GM23338 (cell line): Measurements from ENCODE around the gene WRAP53. TPM values are rescaled to one million over a fixed set of nuclear protein-coding genes. Genes with fewer than 3 reads are reported as not detected.

Experiments used
- ATAC-seq: fragments of 200-7000 bp; cut with Tn5 transposase; 3 replicates; pipeline ENCODE4 v1.9.1; 2020
- DNase-seq: peaks from one replicate; pipeline ENCODE4 v3.0.0-alpha.2; 2015; ENCODE audit warnings: low spot score
- H2AFZ ChIP-seq: fragments of 200-600 bp; sonication (generic); 2 replicates; pipeline ENCODE4 v1.8.0; 2016; ENCODE audit warnings: antibody characterized with exemption, mild to moderate bottlenecking, moderate library complexity
- H3F3A ChIP-seq: fragments of 200-600 bp; sonication (generic); replicated peaks from 2 replicates; pipeline ENCODE4 v1.8.0; 2017; ENCODE audit warnings: antibody characterized with exemption, mixed run types, low read depth
- H3K27ac ChIP-seq: fragments of 200-600 bp; sonication (generic); 2 replicates; pipeline ENCODE4 v1.6.1; 2016; ENCODE audit warnings: low read depth
- H3K27me3 ChIP-seq: fragments of 200-600 bp; sonication (generic); 2 replicates; pipeline ENCODE4 v1.8.0; 2016; ENCODE audit warnings: mild to moderate bottlenecking, mixed run types, moderate library complexity; ENCODE audit not compliant: insufficient read depth
- H3K36me3 ChIP-seq: fragments of 200-600 bp; sonication (generic); 2 replicates; pipeline ENCODE4 v1.8.0; 2016; ENCODE audit warnings: mild to moderate bottlenecking; ENCODE audit not compliant: insufficient read depth
- H3K4me1 ChIP-seq: fragments of 200-600 bp; sonication (generic); 2 replicates; pipeline ENCODE4 v1.8.0; 2016; ENCODE audit warnings: mild to moderate bottlenecking, moderate library complexity; ENCODE audit not compliant: insufficient read depth
- H3K4me2 ChIP-seq: fragments of 200-600 bp; sonication (generic); 2 replicates; pipeline ENCODE4 v1.7.1; 2017; ENCODE audit warnings: mixed run types
- H3K4me3 ChIP-seq: fragments of 200-600 bp; sonication (generic); 2 replicates; pipeline ENCODE4 v1.6.1; 2016; ENCODE audit warnings: mixed run types
- H3K79me2 ChIP-seq: fragments of 200-600 bp; sonication (generic); replicated peaks from 2 replicates; pipeline ENCODE4 v1.8.0; 2017; ENCODE audit warnings: mild to moderate bottlenecking; ENCODE audit not compliant: insufficient read depth
- H3K9me2 ChIP-seq: fragments of 200-600 bp; sonication (generic); 2 replicates; pipeline ENCODE4 v1.8.0; 2017; ENCODE audit not compliant: insufficient read depth
- H4K20me1 ChIP-seq: fragments of 200-600 bp; sonication (generic); replicated peaks from 2 replicates; pipeline ENCODE4 v1.8.0; 2017; ENCODE audit warnings: mild to moderate bottlenecking; ENCODE audit not compliant: insufficient read depth
- H3K27ac Mint-ChIP-seq: 2 replicates; pipeline ENCODE4 v1.8.0; 2020; ENCODE audit warnings: inconsistent platforms, mild to moderate bottlenecking, moderate library complexity, mixed read lengths
- H3K27me3 Mint-ChIP-seq: 3 replicates; pipeline ENCODE4 v1.8.0; 2022; ENCODE audit warnings: low read depth, mild to moderate bottlenecking, moderate library complexity, mixed read lengths, inconsistent platforms; ENCODE audit not compliant: insufficient read depth, poor library complexity
- H3K36me3 Mint-ChIP-seq: 3 replicates; pipeline ENCODE4 v1.8.0; 2021; ENCODE audit warnings: low read depth, mild to moderate bottlenecking, inconsistent platforms, moderate library complexity, mixed read lengths
- H3K4me1 Mint-ChIP-seq: 3 replicates; pipeline ENCODE4 v1.8.0; 2020; ENCODE audit warnings: mild to moderate bottlenecking, inconsistent platforms, mixed read lengths
- H3K4me3 Mint-ChIP-seq: 3 replicates; pipeline ENCODE4 v1.8.0; 2021; ENCODE audit warnings: moderate library complexity, mild to moderate bottlenecking, inconsistent platforms, mixed read lengths
- H3K9me3 Mint-ChIP-seq: 3 replicates; pipeline ENCODE4 v1.8.0; 2020; ENCODE audit warnings: moderate library complexity, mild to moderate bottlenecking, inconsistent platforms, mixed read lengths
- CREB1 ChIP-seq: fragments of 250-450 bp; sonication (Bioruptor Pico); IDR thresholded peaks from 2 replicates; pipeline ENCODE4 v1.5.0; 2020; ENCODE audit warnings: low read depth, mild to moderate bottlenecking, moderate library complexity
- ETS1 ChIP-seq: IDR thresholded peaks from 2 replicates; pipeline ENCODE4 v1.6.1; 2016; ENCODE audit warnings: antibody characterized with exemption
- JUNB ChIP-seq: IDR thresholded peaks from one replicate; pipeline ENCODE4 v1.6.1; 2016; ENCODE audit warnings: antibody characterized with exemption; ENCODE audit not compliant: unreplicated experiment
- NANOG ChIP-seq: IDR thresholded peaks from 2 replicates; pipeline ENCODE4 v1.6.1; 2016; ENCODE audit warnings: antibody characterized with exemption, borderline replicate concordance
- POLR2AphosphoS5 ChIP-seq: IDR thresholded peaks from 2 replicates; pipeline ENCODE4 v1.6.1; 2016; ENCODE audit warnings: antibody characterized with exemption, low read depth
- REST ChIP-seq: IDR thresholded peaks from one replicate; pipeline ENCODE4 v1.6.1; 2018; ENCODE audit warnings: antibody characterized with exemption; ENCODE audit not compliant: unreplicated experiment
- STAT1 ChIP-seq: IDR thresholded peaks from one replicate; pipeline ENCODE4 v1.6.1; 2016; ENCODE audit warnings: antibody characterized with exemption; ENCODE audit not compliant: unreplicated experiment
- ZNF462 ChIP-seq: fragments of 250-450 bp; sonication (Bioruptor Pico); IDR thresholded peaks from 2 replicates; pipeline ENCODE4 v1.5.0; 2020; ENCODE audit warnings: mild to moderate bottlenecking, moderate library complexity
- polyA plus RNA-seq: library from polyadenylated mRNA; unstranded; fragments of >200 nt; fragmentation: Nextera tagmentation; extraction: Ambion mirVana; gene quantifications from 2 replicates; pipeline ENCODE4 v1.2.1, GENCODE V29; 2016
- total RNA-seq: library from RNA; depleted of rRNA; stranded (reverse); fragments of >200 nt; shearing (Covaris generic); gene quantifications from 2 replicates; pipeline ENCODE4 v1.2.3, GENCODE V29; 2014

The WRAP53 gene
- total and polyA plus RNA-seq, 2 experiments from 2014 or later = 28.1 to 33.3 TPM

GRCh38 chr17:7704601-7705268 is 16.5 kb downstream of the WRAP53 start, which contains the start of gene EFNB3:
TSS of gene EFNB3 (plus strand) at chr17:7705202. CDS start at chr17:7705599, 397 bp downstream.
- H3K27ac ChIP-seq = no peak within 1 kb of the TSS
- peak within 1 kb of the TSS; percentile 99 for H2AFZ ChIP-seq
- Mint-ChIP-seq H3K4me1 (peaks cover 29% of the 10 kb centered on the region), H3K36me3 (peaks cover 8% of the 10 kb centered on the region; the same call in 1 of the 3 replicates), H3K4me3 (peak within 1 kb of the TSS; percentile 79), H3K9me3 (no peaks in the 10 kb centered on the region), H3K27ac (peak within 1 kb of the TSS; percentile 74; the same call in 1 of the 2 replicates), H3K27me3 (peaks cover 17% of the 10 kb centered on the region)
- H3K4me3 ChIP-seq = peak within 1 kb of the TSS; percentile 89
- no peaks in the 10 kb centered on the region for H3K9me2 ChIP-seq
- peak within 1 kb of the TSS; percentile 97 for H3K4me2 ChIP-seq
- no peaks in the 10 kb centered on the region; the same call in 1 of the 2 replicates for H4K20me1 ChIP-seq
- H3F3A ChIP-seq = 0 out of 2 replicates have a peak, but pooled peaks cover 20% of the 10 kb centered on the region
- ATAC-seq = peak; percentile 69
- peaks cover 22% of the 10 kb centered on the region for H3K4me1 ChIP-seq
- no peaks in the 10 kb centered on the region for H3K79me2 ChIP-seq
- peak; percentile 91 for DNase-seq
- no peaks in the 10 kb centered on the region for H3K36me3 ChIP-seq
- TF ChIP-seq ZNF462 (CRISPR knock-in tag) (no peak), ETS1 (no peak), REST (no peak), STAT1 (no peak), JUNB (no peak), POLR2AphosphoS5 (peak; percentile 75), NANOG (no peak), CREB1 (CRISPR knock-in tag) (no peak)
- H3K27me3 ChIP-seq = peaks cover 11% of the 10 kb centered on the region
